ENCODE results near the gene SRGAP1. TPM values are rescaled to one million over a fixed set of nuclear protein-coding genes. Genes with fewer than 3 reads are reported as not detected.
"Not testable (repeated sequence)": the region's sequence is repeated elsewhere in the genome, so short reads cannot be mapped to it uniquely, and the experiment has no call there.

The SRGAP1 gene
- total RNA-seq, 1 donor from 2014 or later = 15.8 TPM

DNA sequence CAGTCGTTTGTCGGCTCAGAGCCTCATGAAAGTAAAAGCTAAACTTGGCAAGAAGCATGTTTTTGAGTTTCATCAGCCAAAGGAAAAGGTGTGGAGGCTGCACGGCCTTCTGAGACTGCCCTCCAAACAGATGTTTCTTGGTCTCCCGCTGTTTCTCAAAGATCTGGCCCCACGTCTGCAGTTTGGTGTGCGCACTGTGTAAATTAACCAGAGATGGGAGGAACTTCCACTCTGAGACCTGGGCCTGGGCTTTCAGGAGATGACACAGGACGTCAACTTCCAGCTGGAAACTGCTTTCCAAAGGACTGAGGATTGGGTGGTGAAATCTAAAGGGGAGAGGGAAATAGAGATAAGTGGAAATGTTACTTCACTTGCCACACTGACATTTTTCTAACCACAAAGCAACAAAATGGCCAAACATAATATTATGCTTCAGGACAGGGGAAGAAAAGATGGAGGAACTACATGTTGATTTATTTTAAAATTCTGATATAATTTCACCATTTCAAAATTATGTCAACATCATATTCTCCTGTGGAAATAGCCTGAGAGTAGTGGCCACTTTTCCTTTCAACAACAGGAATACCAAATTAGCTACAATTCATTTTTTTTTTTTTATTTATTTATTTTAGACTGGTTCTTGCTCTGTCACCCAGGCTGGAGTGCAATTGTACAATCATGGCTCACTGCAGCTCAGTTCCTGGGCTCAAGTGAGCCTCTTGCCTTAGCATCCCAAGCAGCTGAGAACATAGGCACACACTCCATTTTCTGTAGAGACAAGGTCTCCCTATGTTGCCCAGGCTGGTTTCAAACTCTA is 350.0 kb downstream of the SRGAP1 start:
- no peak for DNase-seq (ENCODE audit: low spot score)

DNA sequence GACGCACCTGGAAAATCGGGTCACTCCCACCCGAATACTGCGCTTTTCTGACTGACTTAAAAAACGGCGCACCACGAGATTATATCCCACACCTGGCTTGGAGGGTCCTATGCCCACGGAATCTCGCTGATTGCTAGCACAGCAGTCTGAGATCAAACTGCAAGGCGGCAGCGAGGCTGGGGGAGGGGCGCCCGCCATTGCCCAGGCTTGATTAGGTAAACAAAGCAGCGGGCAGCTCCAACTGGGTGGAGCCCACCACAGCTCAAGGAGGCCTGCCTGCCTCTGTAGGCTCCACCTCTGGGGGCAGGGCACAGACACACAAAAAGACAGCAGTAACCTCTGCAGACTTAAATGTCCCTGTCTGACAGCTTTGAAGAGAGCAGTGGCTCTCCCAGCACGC is 351.3 kb downstream of the SRGAP1 start:
- not testable (repeated sequence) for DNase-seq (ENCODE audit: low spot score)

DNA sequence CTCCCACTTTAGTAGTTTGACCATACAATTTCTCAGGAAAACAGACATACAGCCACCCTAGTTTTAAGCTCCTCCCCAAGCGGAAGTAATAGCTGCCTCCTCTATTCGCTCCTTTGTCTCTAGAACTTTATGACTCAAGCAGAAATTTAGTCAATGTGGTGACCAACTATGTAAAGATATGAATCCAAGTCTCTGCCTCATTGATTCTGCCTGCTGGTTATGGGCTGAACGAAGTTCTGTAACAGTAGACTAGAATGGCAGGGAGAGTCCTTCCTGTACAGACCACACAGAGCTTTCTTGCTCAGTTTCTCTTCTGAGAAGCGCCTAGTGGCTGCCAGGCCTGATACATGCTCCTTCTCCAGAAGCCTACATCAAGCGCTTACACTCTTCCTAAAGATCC is 358.5 kb downstream of the SRGAP1 start:
- no peak for DNase-seq (ENCODE audit: low spot score)

- DNase-seq (ENCODE audit: low spot score) = no peak
Observed at GRCh38 chr12:64203775-64204174, 359.3 kb downstream of the SRGAP1 start.

GRCh38 chr12:64205542-64205941 is 361.0 kb downstream of the SRGAP1 start:
- DNase-seq (ENCODE audit: low spot score) = no peak

DNA sequence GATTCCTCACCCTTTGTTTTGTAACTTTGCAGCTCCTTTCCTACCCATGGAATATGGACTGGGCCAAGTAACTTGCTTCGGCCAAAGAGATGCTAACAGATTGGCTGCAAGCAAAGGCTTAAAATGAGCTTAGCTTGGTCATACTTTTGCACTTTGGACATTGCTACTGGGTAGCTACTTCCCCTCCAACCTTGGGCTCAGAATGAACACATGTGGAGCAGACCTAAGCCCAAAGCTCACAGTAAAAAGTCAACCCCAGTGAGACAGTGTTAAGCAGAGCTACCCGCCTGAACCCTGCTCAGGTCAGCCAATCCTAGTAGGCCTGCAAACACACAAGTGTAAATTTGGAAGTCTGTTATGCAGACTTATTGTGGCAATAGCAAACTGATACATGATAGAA is 363.0 kb downstream of the SRGAP1 start:
- no peak for DNase-seq (ENCODE audit: low spot score)

Other genes starting within 250 kb of the SRGAP1 start
- 28.9 TPM for gene DPY19L2, start 176.2 kb upstream of the SRGAP1 start, total RNA-seq
- 21.2 TPM for gene RXYLT1, start 64.8 kb upstream of the SRGAP1 start, total RNA-seq

Measured in ureter (tissue), 1 donor.